Uterus (tissue), 4 donors: ENCODE results near the gene KRTAP1-1. TPM values are rescaled to one million over a fixed set of nuclear protein-coding genes. Genes with fewer than 3 reads are reported as not detected.

ENCODE experiments used
- DNase-seq, 2 donors: peaks; one replicate each; pipeline ENCODE4 v3.0.0-alpha.2; 2019 to 2020
- H3K27ac ChIP-seq, 2 donors: fragments of 200-600 bp; sonication (generic); 1 replicate in 1 of 2; 2 replicates in 1 of 2; pipeline ENCODE4 v1.5.1; 2016 to 2018
- H3K27me3 ChIP-seq, 2 donors: fragments of 200-600 bp; sonication (generic); one replicate each; pipeline ENCODE4 v1.5.1; 2018 to 2019; ENCODE audit warnings: control low read depth in 1 of 2
- H3K36me3 ChIP-seq, 2 donors: fragments of 200-600 bp; sonication (generic); one replicate each; pipeline ENCODE4 v1.5.1; 2019; ENCODE audit warnings: control low read depth in 1 of 2
- H3K4me1 ChIP-seq, 2 donors: fragments of 200-600 bp; sonication (generic); one replicate each; pipeline ENCODE4 v1.5.1; 2018 to 2019; ENCODE audit warnings: control low read depth in 1 of 2
- H3K4me3 ChIP-seq, 2 donors: fragments of 200-600 bp; sonication (generic); 1 replicate in 1 of 2; 2 replicates in 1 of 2; pipeline ENCODE4 v1.5.1; 2018 to 2019; ENCODE audit warnings: mild to moderate bottlenecking in 1 of 2
- H3K9me3 ChIP-seq, 2 donors: fragments of 200-600 bp; sonication (generic); one replicate each; pipeline ENCODE4 v1.5.1; 2019; ENCODE audit warnings: control low read depth in 1 of 2
- CTCF ChIP-seq, 4 experiments: fragments of 200-600 bp in 2 of 4; fragments of 450-650 bp in 2 of 4; sonication (generic) in 2 of 4; IDR thresholded peaks; one replicate each; pipeline ENCODE4 v1.5.1; 2016 to 2019; ENCODE audit warnings: antibody characterized with exemption in 4 of 4, mild to moderate bottlenecking in 2 of 4, moderate library complexity in 1 of 4
- POLR2A ChIP-seq, 2 donors: fragments of 450-650 bp; IDR thresholded peaks; one replicate each; pipeline ENCODE4 v1.6.1; 2016; ENCODE audit warnings: antibody characterized with exemption in 2 of 2, mild to moderate bottlenecking in 1 of 2, moderate library complexity in 1 of 2
- intact Hi-C: fragments of 100-400 bp; cut with DNase I; formaldehyde crosslinking; loops from one replicate; pipeline ENCODE4 v1.15.1; 2023; ENCODE audit warnings: low total_unique reads
- total RNA-seq, 4 donors: library from RNA; depleted of rRNA in 3 of 4; stranded (reverse); fragments of >200 nt in 3 of 4; gene quantifications; one replicate each; pipeline versions ENCODE4 v1.1.0 to v1.2.4, GENCODE V29; 2014 to 2023
- donor health status: DM: yes; HTN: yes; CAD: no.

Gene KRTAP1-1
- total RNA-seq, 4 donors from 2014 or later, result not detected

DNA sequence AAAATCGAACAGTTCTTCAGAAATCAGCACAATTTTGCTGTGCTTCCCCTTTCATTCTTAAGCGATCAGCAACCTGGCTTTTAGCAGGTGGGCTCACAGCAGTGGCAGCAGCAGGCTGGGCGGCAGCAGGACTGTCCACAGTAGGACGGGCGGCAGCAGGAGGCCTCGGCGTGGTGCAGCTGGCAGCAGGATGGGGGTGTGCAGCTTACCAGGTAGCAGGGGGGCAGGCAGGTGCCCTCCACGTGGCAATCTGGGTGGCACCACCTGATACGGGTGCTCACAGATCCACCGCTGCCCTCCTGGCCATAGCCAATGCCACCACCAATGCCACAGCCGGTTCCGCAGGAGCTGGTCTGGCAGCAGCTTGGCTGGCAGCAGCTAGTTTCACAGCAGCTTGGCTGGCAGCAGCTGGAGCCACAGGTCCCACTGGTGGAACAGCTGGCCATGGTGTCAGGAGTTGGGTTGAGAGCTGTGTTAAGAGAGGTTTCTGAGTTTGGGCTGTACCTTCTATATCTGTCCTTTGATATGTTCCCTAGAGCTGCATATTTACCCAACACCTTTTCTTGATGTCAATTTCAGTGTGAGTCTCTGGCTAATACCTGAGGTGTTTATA, 11.5 kb downstream of the KRTAP1-1 start, which contains the start of gene KRTAP1-4:
Gene KRTAP1-4 (minus strand): TSS at position 563 of the 613 bp plus-strand sequence. CDS start 117 bp downstream, at position 446.
- no peaks in the 10 kb centered on the region for H3K27me3 ChIP-seq
- no peak for TF ChIP-seq CTCF (IDR thresholded peaks at IDR 0.05)
- no peaks in the 10 kb centered on the region for H3K4me1 ChIP-seq
- H3K27ac ChIP-seq, result no peak within 1 kb of the TSS
- H3K9me3 ChIP-seq, result no peaks in the 10 kb centered on the region
- intact Hi-C loops, result no loop called here
- H3K4me3 ChIP-seq, result no peak within 1 kb of the TSS
- no peaks in the 10 kb centered on the region for H3K36me3 ChIP-seq
- no peak for DNase-seq

DNA sequence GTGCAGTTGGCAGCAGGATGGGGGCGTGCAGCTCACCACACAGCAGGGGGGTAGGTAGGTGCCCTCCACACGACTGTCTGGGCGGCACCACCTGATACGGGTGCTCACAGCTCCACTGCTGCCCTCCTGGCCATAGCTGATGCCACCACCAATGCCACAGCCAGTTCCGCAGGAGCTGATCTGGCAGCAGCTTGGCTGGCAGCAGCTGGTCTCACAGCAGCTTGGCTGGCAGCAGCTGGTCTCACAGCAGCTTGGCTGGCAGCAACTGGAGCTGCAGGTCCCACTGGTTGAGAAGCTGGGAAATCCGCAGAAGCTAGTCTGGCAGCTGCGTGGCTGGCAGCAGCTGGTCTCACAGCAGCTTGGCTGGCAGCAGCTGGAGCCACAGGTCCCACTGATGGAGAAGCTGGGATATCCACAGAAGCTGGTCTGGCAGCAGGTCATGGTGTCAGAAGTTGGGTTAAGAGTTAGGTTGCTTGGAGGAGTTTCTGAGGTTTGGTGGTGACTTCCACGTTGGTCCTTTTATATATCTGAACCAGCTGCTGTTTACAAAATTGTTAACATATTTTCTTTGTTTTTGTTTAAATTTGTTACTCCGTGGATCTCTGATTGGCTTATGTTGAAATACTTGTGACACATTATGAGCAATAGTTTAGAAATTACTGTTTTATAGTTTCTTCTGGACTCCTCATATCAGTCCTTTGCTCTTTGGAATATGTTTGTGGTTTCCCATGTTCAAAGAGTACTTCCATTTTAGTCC, 14.4 kb downstream of the KRTAP1-1 start, which contains the start of gene KRTAP1-5:
Gene KRTAP1-5 (minus strand): TSS at position 494 of the 757 bp plus-strand sequence. CDS start 53 bp downstream, at position 441.
- TF ChIP-seq POLR2A (IDR thresholded peaks at IDR 0.05), result no peak
- no peak for TF ChIP-seq CTCF (IDR thresholded peaks at IDR 0.05)
- DNase-seq, result no peak
- no peaks in the 10 kb centered on the region for H3K4me1 ChIP-seq
- no peaks in the 10 kb centered on the region for H3K27me3 ChIP-seq
- intact Hi-C loops, result no loop called here
- no peak within 1 kb of the TSS for H3K27ac ChIP-seq
- no peaks in the 10 kb centered on the region for H3K36me3 ChIP-seq
- no peaks in the 10 kb centered on the region for H3K9me3 ChIP-seq
- no peak within 1 kb of the TSS for H3K4me3 ChIP-seq

GRCh38 chr17:41024697-41025096, 16.6 kb downstream of the KRTAP1-1 start:
- Histone ChIP-seq H3K9me3 (no peaks in the 10 kb centered on the region), H3K36me3 (no peaks in the 10 kb centered on the region), H3K27me3 (no peaks in the 10 kb centered on the region), H3K4me1 (no peaks in the 10 kb centered on the region), H3K4me3 (no peak overlapping the region), H3K27ac (no peak overlapping the region)
- DNase-seq, result no peak
- no peak for TF ChIP-seq POLR2A (IDR thresholded peaks at IDR 0.05)
- TF ChIP-seq CTCF (IDR thresholded peaks at IDR 0.05), result no peak
- intact Hi-C loops, result no loop called here

- Histone ChIP-seq H3K36me3 (no peaks in the 10 kb centered on the region), H3K4me1 (no peaks in the 10 kb centered on the region), H3K27ac (no peak overlapping the region), H3K27me3 (no peaks in the 10 kb centered on the region), H3K9me3 (no peaks in the 10 kb centered on the region), H3K4me3 (no peak overlapping the region)
- no peak for DNase-seq
- intact Hi-C loops, result no loop called here
- TF ChIP-seq POLR2A (IDR thresholded peaks at IDR 0.05), result no peak
- no peak for TF ChIP-seq CTCF (IDR thresholded peaks at IDR 0.05)
These were observed 20.9 kb downstream of the KRTAP1-1 start for GRCh38 chr17:41020336-41020735.

DNA sequence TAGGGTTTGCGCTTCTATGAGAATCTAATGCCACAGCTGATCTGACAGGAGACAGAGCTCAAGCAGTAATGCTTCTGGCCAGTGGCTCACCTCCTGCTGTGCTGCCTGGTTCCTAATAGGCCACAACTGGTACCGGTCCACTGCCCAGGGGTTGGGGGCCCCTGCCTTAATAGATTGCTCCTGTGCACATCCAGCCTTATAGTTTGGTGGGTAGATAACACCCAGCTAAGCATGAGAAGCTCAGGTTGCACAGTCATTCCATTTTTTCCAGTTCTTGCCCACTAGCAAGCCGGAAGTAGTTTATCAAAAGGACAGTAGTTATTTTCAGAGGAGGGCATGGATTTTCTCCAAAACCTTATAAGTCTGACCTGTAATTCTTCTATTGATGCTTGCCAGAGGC, 21.8 kb downstream of the KRTAP1-1 start:
- DNase-seq, result no peak

More for the DNA sequence above, 21.8 kb downstream of the KRTAP1-1 start:
- TF ChIP-seq POLR2A (IDR thresholded peaks at IDR 0.05), result no peak
- TF ChIP-seq CTCF (IDR thresholded peaks at IDR 0.05), result no peak
- intact Hi-C loops, result no loop called here
- no peak overlapping the region for H3K4me3 ChIP-seq
- no peaks in the 10 kb centered on the region for H3K9me3 ChIP-seq
- H3K36me3 ChIP-seq, result no peaks in the 10 kb centered on the region
- H3K4me1 ChIP-seq, result no peaks in the 10 kb centered on the region
- H3K27me3 ChIP-seq, result no peaks in the 10 kb centered on the region
- H3K27ac ChIP-seq, result no peak overlapping the region
